Tibial artery (tissue), 4 donors: Measurements from ENCODE around the gene CACNA1C.
"Not testable (repeated sequence)": the region's sequence is repeated elsewhere in the genome, so short reads cannot be mapped to it uniquely, and the experiment has no call there.

Experiments used
- DNase-seq, 2 donors: peaks; one replicate each; pipeline ENCODE4 v3.0.0-alpha.2; 2019
- H3K27ac ChIP-seq, 2 donors: fragments of 200-600 bp; sonication (generic) in 1 of 2; 1 replicate in 1 of 2; 2 replicates in 1 of 2; pipeline ENCODE4 v1.5.1; 2018 to 2019; ENCODE audit warnings: mild to moderate bottlenecking in 1 of 2
- H3K27me3 ChIP-seq, 2 donors: fragments of 200-600 bp; sonication (generic) in 1 of 2; one replicate each; pipeline versions ENCODE4 v1.5.1 to v1.6.0; 2016 to 2019
- H3K36me3 ChIP-seq, 3 donors: fragments of 200-600 bp; sonication (generic) in 2 of 3; one replicate each; pipeline ENCODE4 v1.5.1; 2016 to 2019; ENCODE audit warnings: mild to moderate bottlenecking in 2 of 3
- H3K4me1 ChIP-seq, 4 donors: fragments of 200-600 bp; sonication (generic) in 2 of 4; 1 replicate in 3 of 4; 2 replicates in 1 of 4; pipeline ENCODE4 v1.5.1; 2016 to 2019
- H3K4me3 ChIP-seq, 2 donors: fragments of 200-600 bp; sonication (generic) in 1 of 2; 1 replicate in 1 of 2; 2 replicates in 1 of 2; pipeline ENCODE4 v1.5.1; 2018 to 2019; ENCODE audit warnings: mild to moderate bottlenecking in 2 of 2
- H3K9me3 ChIP-seq, 3 donors: fragments of 200-600 bp; sonication (generic) in 1 of 3; one replicate each; pipeline ENCODE4 v1.5.1; 2016 to 2019
- CTCF ChIP-seq, 2 experiments: fragments of 200-600 bp in 1 of 2; fragments of 450-650 bp in 1 of 2; IDR thresholded peaks; one replicate each; pipeline ENCODE4 v1.5.1; 2017 to 2019; ENCODE audit warnings: antibody characterized with exemption in 2 of 2, mild to moderate bottlenecking in 1 of 2, moderate library complexity in 1 of 2
- intact Hi-C: fragments of 100-400 bp; cut with DNase I; formaldehyde crosslinking; loops from one replicate; pipeline ENCODE4 v1.15.0; 2023; ENCODE audit warnings: low total_unique reads

CACNA1C gene

GRCh38 chr12:2739069-2739468 lies 686.3 kb downstream of the CACNA1C start:
- no peak for TF ChIP-seq CTCF (IDR thresholded peaks at IDR 0.05)
- Histone ChIP-seq H3K27ac (no peak overlapping the region), H3K27me3 (peaks cover 0 to 5% of the 10 kb centered on the region in 2 donors), H3K4me3 (no peak overlapping the region), H3K4me1 (no peaks in the 10 kb centered on the region), H3K9me3 (no peaks in the 10 kb centered on the region), H3K36me3 (no peaks in the 10 kb centered on the region)
- intact Hi-C loops: no loop called here
- DNase-seq: no peak

GRCh38 chr12:2739832-2740641 lies 687.2 kb downstream of the CACNA1C start:
- DNase-seq: no peak
- Histone ChIP-seq H3K9me3 (no peaks in the 10 kb centered on the region), H3K36me3 (no peaks in the 10 kb centered on the region), H3K27ac (no peak overlapping the region), H3K4me3 (no peak overlapping the region), H3K4me1 (no peaks in the 10 kb centered on the region), H3K27me3 (peaks cover 0 to 5% of the 10 kb centered on the region in 2 donors)
- peak; percentile 49 to 63 for TF ChIP-seq CTCF (IDR thresholded peaks at IDR 0.05)
- intact Hi-C loops: no loop called here

GRCh38 chr12:2742037-2742436 lies 689.2 kb downstream of the CACNA1C start:
- H3K36me3 ChIP-seq, H3K27ac ChIP-seq, H3K9me3 ChIP-seq, DNase-seq, intact Hi-C loops, H3K4me1 ChIP-seq, H3K27me3 ChIP-seq, H3K4me3 ChIP-seq: not testable (repeated sequence)

- Histone ChIP-seq H3K4me1 (no peaks in the 10 kb centered on the region), H3K9me3 (no peaks in the 10 kb centered on the region), H3K27ac (no peak overlapping the region), H3K4me3 (no peak overlapping the region), H3K36me3 (no peaks in the 10 kb centered on the region), H3K27me3 (no peaks in the 10 kb centered on the region)
- no peak for TF ChIP-seq CTCF (IDR thresholded peaks at IDR 0.05)
- intact Hi-C loops: no loop called here
- no peak for DNase-seq
These were observed 690.7 kb downstream of the CACNA1C start for GRCh38 chr12:2743478-2743877.

- no peak for TF ChIP-seq CTCF (IDR thresholded peaks at IDR 0.05)
- Histone ChIP-seq H3K27ac (no peak overlapping the region), H3K36me3 (no peaks in the 10 kb centered on the region), H3K4me3 (no peak overlapping the region), H3K27me3 (peaks cover 0 to 5% of the 10 kb centered on the region in 2 donors), H3K4me1 (no peaks in the 10 kb centered on the region), H3K9me3 (no peaks in the 10 kb centered on the region)
- DNase-seq: no peak
- intact Hi-C loops: no loop called here
These were observed 692.9 kb downstream of the CACNA1C start for GRCh38 chr12:2745655-2746054.
